GM12873 (cell line): ENCODE data around the gene DNAI2.
A peak's percentile ranks its signal among the peaks of the same experiment; 100 is the strongest.

Experiments
- TF ChIP-seq, protein P1 (sequence below): IDR thresholded peaks from 2 replicates; pipeline ENCODE4 v1.5.1; 2012; ENCODE audit warnings: low read depth, mild to moderate bottlenecking, moderate library complexity, low read length, control low read depth; ENCODE audit not compliant: insufficient read depth; ENCODE audit errors: missing control alignments

DNAI2 gene

GRCh38 chr17:74345433-74346241, 71.6 kb downstream of the DNAI2 start:
- TF ChIP-seq, protein P1, sequence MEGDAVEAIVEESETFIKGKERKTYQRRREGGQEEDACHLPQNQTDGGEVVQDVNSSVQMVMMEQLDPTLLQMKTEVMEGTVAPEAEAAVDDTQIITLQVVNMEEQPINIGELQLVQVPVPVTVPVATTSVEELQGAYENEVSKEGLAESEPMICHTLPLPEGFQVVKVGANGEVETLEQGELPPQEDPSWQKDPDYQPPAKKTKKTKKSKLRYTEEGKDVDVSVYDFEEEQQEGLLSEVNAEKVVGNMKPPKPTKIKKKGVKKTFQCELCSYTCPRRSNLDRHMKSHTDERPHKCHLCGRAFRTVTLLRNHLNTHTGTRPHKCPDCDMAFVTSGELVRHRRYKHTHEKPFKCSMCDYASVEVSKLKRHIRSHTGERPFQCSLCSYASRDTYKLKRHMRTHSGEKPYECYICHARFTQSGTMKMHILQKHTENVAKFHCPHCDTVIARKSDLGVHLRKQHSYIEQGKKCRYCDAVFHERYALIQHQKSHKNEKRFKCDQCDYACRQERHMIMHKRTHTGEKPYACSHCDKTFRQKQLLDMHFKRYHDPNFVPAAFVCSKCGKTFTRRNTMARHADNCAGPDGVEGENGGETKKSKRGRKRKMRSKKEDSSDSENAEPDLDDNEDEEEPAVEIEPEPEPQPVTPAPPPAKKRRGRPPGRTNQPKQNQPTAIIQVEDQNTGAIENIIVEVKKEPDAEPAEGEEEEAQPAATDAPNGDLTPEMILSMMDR = no peak

DNA sequence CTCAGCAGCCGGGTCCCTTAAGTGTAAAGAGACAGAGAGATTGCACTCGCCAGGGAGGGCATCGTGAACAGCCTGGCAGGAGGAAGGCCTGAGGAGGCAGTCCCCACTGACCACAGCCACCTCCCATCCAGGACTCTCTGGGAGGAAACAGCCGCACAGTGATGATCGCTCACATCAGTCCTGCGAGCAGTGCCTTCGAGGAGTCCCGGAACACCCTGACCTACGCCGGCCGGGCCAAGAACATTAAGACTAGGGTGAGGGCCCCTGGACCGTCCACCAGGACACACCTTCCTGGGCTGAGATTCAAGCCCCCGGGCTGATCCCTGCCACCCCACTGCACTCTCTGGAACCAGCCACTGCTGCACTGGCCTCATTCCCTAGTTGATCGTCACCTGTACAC, 73.6 kb downstream of the DNAI2 start:
- TF ChIP-seq, protein P1 = no peak

- TF ChIP-seq, protein P1 = no peak
Observed at GRCh38 chr17:74349120-74349519, 75.1 kb downstream of the DNAI2 start.

GRCh38 chr17:74350486-74350885, 76.5 kb downstream of the DNAI2 start:
- TF ChIP-seq, protein P1 = no peak

GRCh38 chr17:74351552-74352210, 77.6 kb downstream of the DNAI2 start:
- TF ChIP-seq, protein P1 = no peak

DNA sequence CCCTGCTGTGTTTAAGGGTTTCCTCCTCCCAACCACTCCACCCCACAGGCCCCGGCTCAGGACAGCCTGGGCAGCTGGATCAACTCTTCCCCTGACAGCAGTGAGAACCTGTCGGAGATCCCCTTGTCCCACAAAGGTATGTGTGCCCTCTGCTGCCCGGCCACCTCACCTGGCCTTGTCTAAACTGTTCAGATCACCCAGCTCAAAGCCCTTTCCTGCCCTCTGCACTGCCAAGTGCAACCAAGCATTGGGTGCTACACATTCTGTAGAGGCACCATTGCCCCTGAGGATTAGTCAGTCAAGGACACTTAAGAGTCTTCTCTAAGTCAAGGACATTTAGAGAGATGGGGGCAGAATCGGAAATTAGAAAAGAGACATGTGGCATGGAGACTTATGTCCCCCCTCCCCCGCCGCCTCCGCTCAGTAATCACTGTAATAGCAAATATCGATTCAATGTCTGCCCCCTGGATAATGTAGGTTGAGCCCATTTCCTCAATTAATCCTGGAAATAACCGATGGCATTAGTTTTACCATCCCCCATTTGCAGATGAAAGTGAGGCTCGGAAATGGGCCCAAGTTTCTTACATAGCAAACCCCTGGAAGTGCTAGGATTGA, 79.5 kb downstream of the DNAI2 start:
- TF ChIP-seq, protein P1 = no peak

DNA sequence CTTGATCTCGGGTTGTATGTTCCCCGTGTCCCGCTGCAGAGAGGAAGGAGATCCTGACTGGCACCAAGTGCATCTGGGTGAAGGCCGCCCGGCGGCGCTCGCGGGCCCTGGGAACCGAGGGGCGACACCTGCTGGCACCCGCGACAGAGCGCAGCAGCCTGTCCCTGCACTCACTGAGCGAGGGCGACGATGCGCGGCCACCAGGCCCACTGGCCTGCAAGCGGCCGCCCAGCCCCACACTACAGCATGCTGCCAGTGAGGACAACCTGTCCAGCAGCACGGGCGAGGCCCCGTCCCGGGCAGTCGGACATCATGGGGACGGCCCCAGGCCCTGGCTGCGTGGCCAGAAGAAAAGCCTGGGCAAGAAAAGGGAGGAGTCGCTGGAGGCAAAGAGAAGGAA, 80.1 kb downstream of the DNAI2 start:
- TF ChIP-seq, protein P1 = peak; percentile 98
